Neural cell (in vitro differentiated cells): ENCODE data around the gene SLC25A52. TPM values are rescaled to one million over a fixed set of nuclear protein-coding genes. Genes with fewer than 3 reads are reported as not detected.

ENCODE experiments used
- H2AFZ ChIP-seq: fragments of 200-600, 300-800 bp; sonication (generic), shearing (Covaris generic); 2 replicates; pipeline ENCODE4 v1.6.0; 2014; ENCODE audit warnings: low read depth, mild to moderate bottlenecking, antibody characterized with exemption, low read length, moderate library complexity
- H3F3A ChIP-seq: fragments of 200-600 bp; shearing (Covaris generic); 2 replicates; pipeline ENCODE4 v1.6.1; 2016; ENCODE audit warnings: mild to moderate bottlenecking, moderate library complexity, mixed read lengths, antibody characterized with exemption, low read length; ENCODE audit not compliant: insufficient read depth, poor library complexity, severe bottlenecking
- H3K27ac ChIP-seq: fragments of 200-600, 300-800 bp; sonication (generic), shearing (Covaris generic); 2 replicates; pipeline ENCODE4 v1.5.1; 2014; ENCODE audit warnings: mild to moderate bottlenecking, low read length, moderate library complexity
- H3K27me3 ChIP-seq: fragments of 300-800, 200-600 bp; sonication (generic), shearing (Covaris generic); 2 replicates; pipeline ENCODE4 v1.6.0; 2014; ENCODE audit warnings: mild to moderate bottlenecking, low read depth, low read length, moderate library complexity; ENCODE audit not compliant: insufficient read depth
- H3K36me3 ChIP-seq: fragments of 300-800, 200-600 bp; sonication (generic), shearing (Covaris generic); 2 replicates; pipeline ENCODE4 v1.5.1; 2014; ENCODE audit warnings: mild to moderate bottlenecking, antibody characterized with exemption, low read length, moderate library complexity; ENCODE audit not compliant: insufficient read depth
- H3K4me2 ChIP-seq: fragments of 300-800, 200-600 bp; sonication (generic), shearing (Covaris generic); 2 replicates; pipeline ENCODE4 v1.6.0; 2014; ENCODE audit warnings: mild to moderate bottlenecking, low read length
- H3K4me3 ChIP-seq: fragments of 300-800, 200-600 bp; sonication (generic), shearing (Covaris generic); 2 replicates; pipeline ENCODE4 v1.5.1; 2014; ENCODE audit warnings: mild to moderate bottlenecking, low read length, moderate library complexity
- H3K79me2 ChIP-seq: fragments of 200-600 bp; shearing (Covaris generic); replicated peaks from 2 replicates; pipeline ENCODE4 v1.6.0; 2014; ENCODE audit warnings: mild to moderate bottlenecking, low read length, moderate library complexity; ENCODE audit not compliant: insufficient read depth
- H3K9ac ChIP-seq: fragments of 300-800, 200-600 bp; sonication (generic), shearing (Covaris generic); 2 replicates; pipeline ENCODE4 v1.6.1; 2016; ENCODE audit warnings: mild to moderate bottlenecking, low read length, mixed read lengths
- H3K9me2 ChIP-seq: fragments of 200-600 bp; shearing (Covaris generic); 2 replicates; pipeline ENCODE4 v1.6.1; 2016; ENCODE audit warnings: mild to moderate bottlenecking, low read length, mixed read lengths; ENCODE audit not compliant: insufficient read depth
- H3K9me3 ChIP-seq: fragments of 200-600, 300-800 bp; sonication (generic), shearing (Covaris generic); 2 replicates; pipeline ENCODE4 v1.6.1; 2016; ENCODE audit warnings: mild to moderate bottlenecking, mixed run types, low read length, moderate library complexity, mixed read lengths
- H4K20me1 ChIP-seq: fragments of 200-600 bp; shearing (Covaris generic); 2 replicates; pipeline ENCODE4 v1.6.1; 2016; ENCODE audit warnings: mild to moderate bottlenecking, mixed run types; ENCODE audit not compliant: insufficient read depth
- CTCF ChIP-seq: fragments of 450-650 bp; IDR thresholded peaks from 2 replicates; pipeline ENCODE4 v1.5.1; 2014; ENCODE audit warnings: antibody characterized with exemption, mild to moderate bottlenecking, moderate library complexity; ENCODE audit not compliant: poor library complexity, severe bottlenecking
- EP300 ChIP-seq: fragments of 450-650 bp; conservative IDR thresholded peaks from 2 replicates; pipeline ENCODE4 v1.6.1; 2014; ENCODE audit warnings: antibody characterized with exemption, mild to moderate bottlenecking, moderate library complexity; ENCODE audit not compliant: poor library complexity, severe bottlenecking
- EZH2 ChIP-seq: fragments of 200-600, 300-800 bp; shearing (Covaris generic), sonication (generic); IDR thresholded peaks from 2 replicates; pipeline ENCODE4 v1.6.1; 2014; ENCODE audit warnings: antibody characterized with exemption, low read length, borderline replicate concordance, mild to moderate bottlenecking; ENCODE audit not compliant: insufficient read depth, poor library complexity, severe bottlenecking
- MXI1 ChIP-seq: fragments of 450-650 bp; conservative IDR thresholded peaks from 2 replicates; pipeline ENCODE4 v1.6.1; 2014; ENCODE audit warnings: antibody characterized with exemption, mild to moderate bottlenecking; ENCODE audit not compliant: poor library complexity, severe bottlenecking
- POLR2AphosphoS5 ChIP-seq: IDR thresholded peaks from 2 replicates; pipeline ENCODE4 v1.6.1; 2012
- RAD21 ChIP-seq: fragments of 450-650 bp; conservative IDR thresholded peaks from 2 replicates; pipeline ENCODE4 v1.6.1; 2014; ENCODE audit warnings: antibody characterized with exemption, mild to moderate bottlenecking, moderate library complexity
- REST ChIP-seq: IDR thresholded peaks from 2 replicates; pipeline ENCODE4 v1.6.1; 2012; ENCODE audit warnings: borderline replicate concordance
- SMC3 ChIP-seq: fragments of 450-650 bp; conservative IDR thresholded peaks from 2 replicates; pipeline ENCODE4 v1.6.1; 2014; ENCODE audit warnings: antibody characterized with exemption, mild to moderate bottlenecking, moderate library complexity; ENCODE audit not compliant: poor library complexity
- TAF1 ChIP-seq: IDR thresholded peaks from 2 replicates; pipeline ENCODE4 v1.6.1; 2012; ENCODE audit warnings: low read depth
- polyA plus RNA-seq: library from polyadenylated mRNA; depleted of rRNA; stranded (reverse); fragments of >200 nt; gene quantifications from 2 replicates; pipeline ENCODE4 v1.2.3, GENCODE V29; 2014

SLC25A52 gene
- polyA plus RNA-seq, 1 donor from 2014 or later = not detected

- no peaks in the 10 kb centered on the region for H3F3A ChIP-seq
- no peaks in the 10 kb centered on the region for H3K9me2 ChIP-seq
- H3K27me3 ChIP-seq = no peaks in the 10 kb centered on the region
- no peak overlapping the region for H2AFZ ChIP-seq
- no peaks in the 10 kb centered on the region for H4K20me1 ChIP-seq
- H3K4me3 ChIP-seq = no peak overlapping the region
- H3K9me3 ChIP-seq = no peaks in the 10 kb centered on the region
- no peak overlapping the region for H3K9ac ChIP-seq
- no peaks in the 10 kb centered on the region for H3K36me3 ChIP-seq
- no peaks in the 10 kb centered on the region for H3K79me2 ChIP-seq
- TF ChIP-seq RAD21 = no peak
- no peak overlapping the region for H3K4me2 ChIP-seq
- H3K27ac ChIP-seq = no peak overlapping the region
These were observed 36.5 kb downstream of the SLC25A52 start for GRCh38 chr18:31723990-31724711.

- H2AFZ ChIP-seq = no peak overlapping the region
- no peaks in the 10 kb centered on the region for H3F3A ChIP-seq
- H3K36me3 ChIP-seq = no peaks in the 10 kb centered on the region
- H3K9me2 ChIP-seq = no peaks in the 10 kb centered on the region
- no peak overlapping the region for H3K27ac ChIP-seq
- TF ChIP-seq CTCF = no peak
- no peak for TF ChIP-seq TAF1
- TF ChIP-seq RAD21 = no peak
- TF ChIP-seq EZH2 = no peak
- no peak for TF ChIP-seq SMC3
- no peak for TF ChIP-seq POLR2AphosphoS5
- TF ChIP-seq EP300 = no peak
- TF ChIP-seq REST = no peak
- TF ChIP-seq MXI1 = no peak
- H3K9me3 ChIP-seq = no peaks in the 10 kb centered on the region
- H3K4me3 ChIP-seq = no peak overlapping the region
- H3K4me2 ChIP-seq = no peak overlapping the region
- no peaks in the 10 kb centered on the region for H3K27me3 ChIP-seq
- H3K79me2 ChIP-seq = no peaks in the 10 kb centered on the region
- no peak overlapping the region for H3K9ac ChIP-seq
- no peaks in the 10 kb centered on the region for H4K20me1 ChIP-seq
These were observed 37.1 kb downstream of the SLC25A52 start for GRCh38 chr18:31723639-31723989.
